HEK293 (cell line): ENCODE data around the gene TBX15.

Source experiments
- CTCF ChIA-PET: fragments of 350-600 bp; formaldehyde crosslinking; extraction: SDS; loops from one replicate; lab custom pipeline; 2021; ENCODE audit warnings: antibody characterized with exemption; lab: Yijun Ruan, JAX
- POLR2A ChIA-PET: fragments of 300-600 bp; formaldehyde crosslinking; extraction: SDS; loops from one replicate; lab custom pipeline; 2020; ENCODE audit warnings: antibody characterized with exemption, inconsistent platforms; lab: Yijun Ruan, JAX
- H3K27ac ChIP-seq: fragments of 200-500 bp; sonication (Bioruptor generic); 2 replicates; pipeline ENCODE4 v1.5.1; 2014; ENCODE audit warnings: low read depth, low read length, control low read depth, inconsistent platforms; ENCODE audit errors: extremely low read depth
- H3K36me3 ChIP-seq, 2 experiments: fragments of 200-500 bp in 1 of 2; sonication (Bioruptor generic) in 1 of 2; 1 replicate in 1 of 2; 2 replicates in 1 of 2; pipeline ENCODE4 v1.5.1; 2014 to 2017; ENCODE audit warnings: inconsistent platforms in 2 of 2, low read length in 2 of 2; ENCODE audit not compliant: control insufficient read depth in 2 of 2, insufficient read depth in 1 of 2
- H3K4me1 ChIP-seq: fragments of 200-500 bp; sonication (Bioruptor generic); 2 replicates; pipeline ENCODE4 v1.5.1; 2014; ENCODE audit warnings: mild to moderate bottlenecking, low read length, inconsistent platforms; ENCODE audit not compliant: control insufficient read depth, insufficient read depth
- H3K4me3 ChIP-seq: 2 replicates; pipeline ENCODE4 v1.5.1; 2011; ENCODE audit warnings: low read depth, mild to moderate bottlenecking, control low read depth, low read length, moderate library complexity
- H3K9me3 ChIP-seq: fragments of 200-500 bp; sonication (Bioruptor generic); 2 replicates; pipeline ENCODE4 v1.5.1; 2014; ENCODE audit warnings: low read depth, low read length, inconsistent platforms; ENCODE audit not compliant: control insufficient read depth, insufficient read depth
- HOXC10 ChIP-seq: sonication (generic); formaldehyde crosslinking; IDR thresholded peaks from 2 replicates; pipeline ENCODE4 v1.8.1; 2023; ENCODE audit warnings: mild to moderate bottlenecking, missing genetic modification reagents
- ZBTB20 ChIP-seq: fragments of 450-650 bp; formaldehyde crosslinking; IDR thresholded peaks from 2 replicates; pipeline ENCODE4 v1.5.1; 2016; ENCODE audit warnings: missing biosample characterization, missing genetic modification characterization
- ZBTB8A ChIP-seq: fragments of 450-650 bp; formaldehyde crosslinking; IDR thresholded peaks from 2 replicates; pipeline ENCODE4 v1.5.1; 2016; ENCODE audit warnings: missing biosample characterization, missing genetic modification characterization
- ZFHX2 ChIP-seq: fragments of 450-650 bp; formaldehyde crosslinking; conservative IDR thresholded peaks from 2 replicates; pipeline ENCODE4 v1.5.1; 2016; ENCODE audit warnings: missing biosample characterization, missing genetic modification characterization
- ZNF175 ChIP-seq: fragments of 450-650 bp; formaldehyde crosslinking; IDR thresholded peaks from 2 replicates; pipeline ENCODE4 v1.5.1; 2016; ENCODE audit warnings: missing biosample characterization, missing genetic modification characterization
- ZNF2 ChIP-seq: fragments of 450-650 bp; formaldehyde crosslinking; IDR thresholded peaks from 2 replicates; pipeline ENCODE4 v1.5.1; 2016; ENCODE audit warnings: missing biosample characterization, missing genetic modification characterization
- ZNF248 ChIP-seq: fragments of 450-650 bp; formaldehyde crosslinking; IDR thresholded peaks from 2 replicates; pipeline ENCODE4 v1.5.1; 2017; ENCODE audit warnings: missing biosample characterization, missing genetic modification characterization
- ZNF514 ChIP-seq: fragments of 450-650 bp; formaldehyde crosslinking; IDR thresholded peaks from 2 replicates; pipeline ENCODE4 v1.5.1; 2016; ENCODE audit warnings: missing biosample characterization, missing genetic modification characterization
- ZNF623 ChIP-seq: fragments of 450-650 bp; formaldehyde crosslinking; IDR thresholded peaks from 2 replicates; pipeline ENCODE4 v1.5.1; 2016; ENCODE audit warnings: missing biosample characterization, missing genetic modification characterization
- ZNF624 ChIP-seq: fragments of 450-650 bp; formaldehyde crosslinking; IDR thresholded peaks from 2 replicates; pipeline ENCODE4 v1.5.1; 2017; ENCODE audit warnings: missing biosample characterization, missing genetic modification characterization
- ZNF670 ChIP-seq: fragments of 450-650 bp; formaldehyde crosslinking; IDR thresholded peaks from 2 replicates; pipeline ENCODE4 v1.5.1; 2016; ENCODE audit warnings: missing biosample characterization, missing genetic modification characterization, low read depth
- ZSCAN30 ChIP-seq: fragments of 450-650 bp; IDR thresholded peaks from 2 replicates; pipeline ENCODE4 v1.5.1; 2018; ENCODE audit warnings: missing biosample characterization, mild to moderate bottlenecking, missing genetic modification characterization, moderate library complexity
- TF ChIP-seq, protein P1 (sequence below): fragments of 450-650 bp; formaldehyde crosslinking; IDR thresholded peaks from 2 replicates; pipeline ENCODE4 v1.5.1; 2016; ENCODE audit warnings: missing biosample characterization, missing genetic modification characterization, low read depth
- TF ChIP-seq, protein P2 (sequence below): fragments of 450-650 bp; formaldehyde crosslinking; IDR thresholded peaks from 2 replicates; pipeline ENCODE4 v1.5.1; 2016; ENCODE audit warnings: missing biosample characterization, missing genetic modification characterization
- TF ChIP-seq, protein P3 (sequence below): fragments of 450-650 bp; formaldehyde crosslinking; IDR thresholded peaks from 2 replicates; pipeline ENCODE4 v1.5.1; 2016; ENCODE audit warnings: missing biosample characterization, missing genetic modification characterization
- TF ChIP-seq, protein P4 (sequence below): fragments of 450-650 bp; formaldehyde crosslinking; IDR thresholded peaks from 2 replicates; pipeline ENCODE4 v1.5.1; 2016; ENCODE audit warnings: missing biosample characterization, missing genetic modification characterization
- TF ChIP-seq, protein P5 (sequence below): fragments of 450-650 bp; IDR thresholded peaks from 2 replicates; pipeline ENCODE4 v1.5.1; 2018; ENCODE audit warnings: missing biosample characterization, missing genetic modification characterization
- TF ChIP-seq, protein P6 (sequence below): fragments of 450-650 bp; formaldehyde crosslinking; IDR thresholded peaks from 2 replicates; pipeline ENCODE4 v1.5.1; 2016; ENCODE audit warnings: missing biosample characterization, missing genetic modification characterization

TBX15 gene

DNA sequence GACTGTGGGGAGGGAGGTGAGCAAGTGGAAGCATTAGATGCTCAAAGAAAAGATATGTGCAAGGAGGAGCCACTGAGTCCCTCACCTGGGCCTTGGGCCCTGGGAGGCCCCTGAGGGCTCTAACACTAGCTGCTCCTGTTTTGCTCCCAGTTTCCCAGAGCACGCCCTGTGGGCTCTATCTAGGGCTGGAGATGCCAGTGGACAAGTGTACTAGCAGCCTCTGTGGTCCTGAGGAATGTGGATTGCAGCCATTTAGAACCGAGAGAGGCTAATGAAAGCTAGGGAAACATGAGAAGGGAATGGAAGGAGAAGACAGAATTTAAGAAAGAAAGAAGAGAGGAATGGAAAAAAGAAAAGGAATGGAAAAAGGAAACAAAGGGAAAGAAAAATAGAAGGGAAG is 10.0 kb upstream of the TBX15 start (continued):
- TF ChIP-seq, protein P1, sequence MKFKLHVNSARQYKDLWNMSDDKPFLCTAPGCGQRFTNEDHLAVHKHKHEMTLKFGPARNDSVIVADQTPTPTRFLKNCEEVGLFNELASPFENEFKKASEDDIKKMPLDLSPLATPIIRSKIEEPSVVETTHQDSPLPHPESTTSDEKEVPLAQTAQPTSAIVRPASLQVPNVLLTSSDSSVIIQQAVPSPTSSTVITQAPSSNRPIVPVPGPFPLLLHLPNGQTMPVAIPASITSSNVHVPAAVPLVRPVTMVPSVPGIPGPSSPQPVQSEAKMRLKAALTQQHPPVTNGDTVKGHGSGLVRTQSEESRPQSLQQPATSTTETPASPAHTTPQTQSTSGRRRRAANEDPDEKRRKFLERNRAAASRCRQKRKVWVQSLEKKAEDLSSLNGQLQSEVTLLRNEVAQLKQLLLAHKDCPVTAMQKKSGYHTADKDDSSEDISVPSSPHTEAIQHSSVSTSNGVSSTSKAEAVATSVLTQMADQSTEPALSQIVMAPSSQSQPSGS: no peak
- TF ChIP-seq ZNF175 (tag by site-specific recombination): no peak
- TF ChIP-seq ZNF670 (tag by site-specific recombination): no peak

DNA sequence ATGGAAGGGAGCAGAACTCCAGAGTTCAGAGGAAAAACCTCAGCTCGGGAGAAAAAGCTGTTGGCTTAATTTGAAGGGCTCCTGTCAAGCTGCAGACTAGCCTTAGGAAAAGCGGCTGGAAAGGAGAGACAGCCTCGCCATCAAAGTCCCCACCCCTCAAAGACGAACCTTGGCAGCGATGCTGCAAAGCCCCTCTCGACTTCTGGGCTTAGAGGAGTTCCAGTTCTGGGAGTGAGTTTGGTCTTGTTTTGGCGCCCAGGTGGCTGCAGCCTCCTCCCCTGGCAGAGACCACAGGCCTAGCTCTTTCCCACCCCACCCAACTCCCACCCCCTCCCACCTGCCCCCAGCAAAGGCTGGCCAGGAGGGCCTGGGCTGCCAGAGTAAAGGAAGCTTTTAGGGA is 9.1 kb upstream of the TBX15 start:
- no peak overlapping the region for H3K4me3 ChIP-seq
- H3K9me3 ChIP-seq: no peaks in the 10 kb centered on the region
- no peaks in the 10 kb centered on the region for H3K36me3 ChIP-seq
- CTCF ChIA-PET: interaction anchor here (0.7 kb wide), 1 partner anchor 544 kb away, joined by 4 read pairs; no protein-coding TSS in a partner anchor
- POLR2A ChIA-PET: interaction anchor here (1.2 kb wide), 1 partner anchor 12 kb away, joined by 3 read pairs; no protein-coding TSS in a partner anchor
- H3K4me1 ChIP-seq: no peaks in the 10 kb centered on the region
- H3K27ac ChIP-seq: no peak overlapping the region
- TF ChIP-seq ZNF248 (tag by site-specific recombination): no peak
- TF ChIP-seq ZNF514 (tag by site-specific recombination): no peak
- TF ChIP-seq, protein P2, sequence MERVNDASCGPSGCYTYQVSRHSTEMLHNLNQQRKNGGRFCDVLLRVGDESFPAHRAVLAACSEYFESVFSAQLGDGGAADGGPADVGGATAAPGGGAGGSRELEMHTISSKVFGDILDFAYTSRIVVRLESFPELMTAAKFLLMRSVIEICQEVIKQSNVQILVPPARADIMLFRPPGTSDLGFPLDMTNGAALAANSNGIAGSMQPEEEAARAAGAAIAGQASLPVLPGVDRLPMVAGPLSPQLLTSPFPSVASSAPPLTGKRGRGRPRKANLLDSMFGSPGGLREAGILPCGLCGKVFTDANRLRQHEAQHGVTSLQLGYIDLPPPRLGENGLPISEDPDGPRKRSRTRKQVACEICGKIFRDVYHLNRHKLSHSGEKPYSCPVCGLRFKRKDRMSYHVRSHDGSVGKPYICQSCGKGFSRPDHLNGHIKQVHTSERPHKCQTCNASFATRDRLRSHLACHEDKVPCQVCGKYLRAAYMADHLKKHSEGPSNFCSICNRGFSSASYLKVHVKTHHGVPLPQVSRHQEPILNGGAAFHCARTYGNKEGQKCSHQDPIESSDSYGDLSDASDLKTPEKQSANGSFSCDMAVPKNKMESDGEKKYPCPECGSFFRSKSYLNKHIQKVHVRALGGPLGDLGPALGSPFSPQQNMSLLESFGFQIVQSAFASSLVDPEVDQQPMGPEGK (tag by site-specific recombination): no peak
- no peak for TF ChIP-seq ZNF624 (tag by site-specific recombination)
- no peak for TF ChIP-seq ZBTB8A
- TF ChIP-seq HOXC10 (CRISPR knock-in tag): no peak
- TF ChIP-seq, protein P3, sequence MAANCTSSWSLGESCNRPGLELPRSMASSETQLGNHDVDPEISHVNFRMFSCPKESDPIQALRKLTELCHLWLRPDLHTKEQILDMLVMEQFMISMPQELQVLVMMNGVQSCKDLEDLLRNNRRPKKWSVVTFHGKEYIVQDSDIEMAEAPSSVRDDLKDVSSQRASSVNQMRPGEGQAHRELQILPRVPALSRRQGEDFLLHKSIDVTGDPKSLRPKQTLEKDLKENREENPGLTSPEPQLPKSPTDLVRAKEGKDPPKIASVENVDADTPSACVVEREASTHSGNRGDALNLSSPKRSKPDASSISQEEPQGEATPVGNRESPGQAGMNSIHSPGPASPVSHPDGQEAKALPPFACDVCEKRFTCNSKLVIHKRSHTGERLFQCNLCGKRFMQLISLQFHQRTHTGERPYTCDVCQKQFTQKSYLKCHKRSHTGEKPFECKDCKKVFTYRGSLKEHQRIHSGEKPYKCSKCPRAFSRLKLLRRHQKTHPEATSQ: no peak
- no peak for TF ChIP-seq ZNF623 (tag by site-specific recombination)
- TF ChIP-seq, protein P4, sequence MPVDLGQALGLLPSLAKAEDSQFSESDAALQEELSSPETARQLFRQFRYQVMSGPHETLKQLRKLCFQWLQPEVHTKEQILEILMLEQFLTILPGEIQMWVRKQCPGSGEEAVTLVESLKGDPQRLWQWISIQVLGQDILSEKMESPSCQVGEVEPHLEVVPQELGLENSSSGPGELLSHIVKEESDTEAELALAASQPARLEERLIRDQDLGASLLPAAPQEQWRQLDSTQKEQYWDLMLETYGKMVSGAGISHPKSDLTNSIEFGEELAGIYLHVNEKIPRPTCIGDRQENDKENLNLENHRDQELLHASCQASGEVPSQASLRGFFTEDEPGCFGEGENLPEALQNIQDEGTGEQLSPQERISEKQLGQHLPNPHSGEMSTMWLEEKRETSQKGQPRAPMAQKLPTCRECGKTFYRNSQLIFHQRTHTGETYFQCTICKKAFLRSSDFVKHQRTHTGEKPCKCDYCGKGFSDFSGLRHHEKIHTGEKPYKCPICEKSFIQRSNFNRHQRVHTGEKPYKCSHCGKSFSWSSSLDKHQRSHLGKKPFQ (tag by site-specific recombination): no peak
- TF ChIP-seq ZSCAN30 (tag by site-specific recombination): no peak
- no peak for TF ChIP-seq ZBTB20 (tag by site-specific recombination)
- TF ChIP-seq ZFHX2: no peak
- TF ChIP-seq, protein P5, sequence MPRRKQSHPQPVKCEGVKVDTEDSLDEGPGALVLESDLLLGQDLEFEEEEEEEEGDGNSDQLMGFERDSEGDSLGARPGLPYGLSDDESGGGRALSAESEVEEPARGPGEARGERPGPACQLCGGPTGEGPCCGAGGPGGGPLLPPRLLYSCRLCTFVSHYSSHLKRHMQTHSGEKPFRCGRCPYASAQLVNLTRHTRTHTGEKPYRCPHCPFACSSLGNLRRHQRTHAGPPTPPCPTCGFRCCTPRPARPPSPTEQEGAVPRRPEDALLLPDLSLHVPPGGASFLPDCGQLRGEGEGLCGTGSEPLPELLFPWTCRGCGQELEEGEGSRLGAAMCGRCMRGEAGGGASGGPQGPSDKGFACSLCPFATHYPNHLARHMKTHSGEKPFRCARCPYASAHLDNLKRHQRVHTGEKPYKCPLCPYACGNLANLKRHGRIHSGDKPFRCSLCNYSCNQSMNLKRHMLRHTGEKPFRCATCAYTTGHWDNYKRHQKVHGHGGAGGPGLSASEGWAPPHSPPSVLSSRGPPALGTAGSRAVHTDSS (tag by site-specific recombination): no peak
- TF ChIP-seq ZNF2: no peak
- TF ChIP-seq, protein P6, sequence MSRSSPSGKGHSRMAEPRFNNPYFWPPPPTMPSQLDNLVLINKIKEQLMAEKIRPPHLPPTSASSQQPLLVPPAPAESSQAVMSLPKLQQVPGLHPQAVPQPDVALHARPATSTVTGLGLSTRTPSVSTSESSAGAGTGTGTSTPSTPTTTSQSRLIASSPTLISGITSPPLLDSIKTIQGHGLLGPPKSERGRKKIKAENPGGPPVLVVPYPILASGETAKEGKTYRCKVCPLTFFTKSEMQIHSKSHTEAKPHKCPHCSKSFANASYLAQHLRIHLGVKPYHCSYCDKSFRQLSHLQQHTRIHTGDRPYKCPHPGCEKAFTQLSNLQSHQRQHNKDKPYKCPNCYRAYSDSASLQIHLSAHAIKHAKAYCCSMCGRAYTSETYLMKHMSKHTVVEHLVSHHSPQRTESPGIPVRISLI (tag by site-specific recombination): no peak
- TF ChIP-seq, all 188 proteins: peak for 0
